HG02870 (cell line): ENCODE results near the gene RTEL1.

ENCODE experiments used
- ATAC-seq: cut with Tn5 transposase; IDR thresholded peaks from one replicate; pipeline ENCODE4 v1.9.1; 2021; ENCODE audit warnings: mild to moderate bottlenecking, moderate library complexity; ENCODE audit not compliant: unreplicated experiment

The RTEL1 gene

DNA sequence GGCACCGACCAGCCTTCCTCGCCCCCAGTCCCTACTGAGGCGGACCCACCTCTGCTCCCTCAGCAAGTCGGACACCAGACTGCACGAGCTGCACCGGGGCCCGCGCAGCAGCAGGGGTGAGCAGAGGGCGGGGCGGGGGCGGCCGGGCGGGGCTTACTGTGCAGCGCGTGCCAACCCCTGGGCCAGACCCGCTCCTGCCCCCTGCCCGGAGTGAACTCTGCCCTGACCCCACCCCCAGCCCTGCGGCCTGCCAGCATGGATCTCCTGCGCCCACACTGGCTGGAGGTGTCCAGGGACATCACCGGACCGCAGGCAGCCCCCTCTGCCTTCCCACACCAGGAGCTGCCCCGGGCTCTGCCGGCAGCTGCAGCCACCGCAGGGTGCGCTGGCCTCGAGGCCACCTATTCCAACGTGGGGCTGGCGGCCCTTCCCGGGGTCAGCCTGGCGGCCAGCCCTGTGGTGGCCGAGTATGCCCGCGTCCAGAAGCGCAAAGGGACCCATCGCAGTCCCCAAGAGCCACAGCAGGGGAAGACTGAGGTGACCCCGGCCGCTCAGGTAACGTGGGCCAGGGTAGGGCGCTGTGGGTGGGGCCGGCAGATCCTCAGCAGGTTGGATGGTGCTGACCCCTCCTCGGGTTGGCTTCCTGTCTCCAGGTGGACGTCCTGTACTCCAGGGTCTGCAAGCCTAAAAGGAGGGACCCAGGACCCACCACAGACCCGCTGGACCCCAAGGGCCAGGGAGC lies 80.0 kb downstream of the RTEL1 start:
- ATAC-seq, result no peak

DNA sequence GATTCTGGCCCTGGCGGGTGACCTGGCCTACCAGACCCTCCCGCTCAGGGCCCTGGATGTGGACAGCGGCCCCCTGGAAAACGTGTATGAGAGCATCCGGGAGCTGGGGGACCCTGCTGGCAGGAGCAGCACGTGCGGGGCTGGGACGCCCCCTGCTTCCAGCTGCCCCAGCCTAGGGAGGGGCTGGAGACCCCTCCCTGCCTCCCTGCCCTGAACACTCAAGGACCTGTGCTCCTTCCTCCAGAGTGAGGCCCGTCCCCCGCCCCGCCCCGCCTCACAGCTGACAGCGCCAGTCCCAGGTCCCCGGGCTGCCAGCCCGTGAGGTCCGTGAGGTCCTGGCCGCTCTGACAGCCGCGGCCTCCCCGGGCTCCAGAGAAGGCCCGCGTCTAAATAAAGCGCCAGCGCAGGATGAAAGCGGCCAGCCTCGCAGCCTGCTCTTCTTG lies 80.6 kb downstream of the RTEL1 start:
- no peak for ATAC-seq

DNA sequence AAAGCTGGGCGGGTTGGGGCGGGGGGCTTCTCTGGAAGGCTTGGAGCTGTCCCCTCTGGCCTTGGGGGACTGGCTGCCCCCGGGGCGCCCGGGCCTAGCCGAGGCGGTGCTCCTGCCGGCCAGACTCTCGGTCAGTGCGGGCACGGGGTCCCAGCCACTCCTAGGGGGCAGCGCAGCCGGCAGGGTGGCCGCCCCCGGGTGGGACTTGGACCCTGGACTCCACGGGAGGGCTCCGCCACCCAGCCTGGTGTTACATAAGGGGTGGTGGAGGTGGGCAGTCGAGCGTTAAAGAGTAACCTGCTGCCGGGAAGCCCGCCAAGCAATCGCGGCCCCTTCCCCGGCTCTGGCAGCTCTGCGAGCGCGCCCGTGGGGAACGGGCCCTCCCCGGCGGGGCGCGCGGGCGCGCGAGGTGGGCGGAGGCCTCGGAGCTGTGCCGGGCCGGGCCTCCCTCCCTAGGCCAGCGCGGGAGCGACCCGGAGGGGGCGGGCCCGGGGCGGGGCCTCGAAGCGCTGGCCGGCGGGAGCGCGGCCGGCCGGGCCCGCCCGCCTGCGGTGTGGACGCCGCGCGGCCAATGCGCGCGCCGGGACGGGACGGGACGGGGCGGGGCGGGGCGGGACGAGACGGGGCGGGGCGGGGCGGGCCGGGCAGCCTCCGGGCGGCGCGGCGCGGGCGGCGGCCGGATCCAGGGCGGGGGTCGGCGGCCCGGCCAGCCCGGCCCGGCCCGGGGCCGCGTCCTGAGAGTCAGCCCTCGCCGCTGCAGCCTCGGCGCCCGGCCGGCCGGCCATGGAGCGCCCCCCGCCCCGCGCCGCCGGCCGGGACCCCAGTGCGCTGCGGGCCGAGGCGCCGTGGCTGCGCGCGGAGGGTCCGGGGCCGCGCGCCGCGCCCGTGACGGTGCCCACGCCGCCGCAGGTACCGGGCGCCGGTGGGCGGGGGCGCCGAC lies 81.3 kb downstream of the RTEL1 start, which contains the start of gene SLC2A4RG:
SLC2A4RG (plus strand) TSS at position 647 of the 940 bp plus-strand sequence; CDS start at position 784, 137 bp downstream.
- ATAC-seq, result peak; percentile 40

DNA sequence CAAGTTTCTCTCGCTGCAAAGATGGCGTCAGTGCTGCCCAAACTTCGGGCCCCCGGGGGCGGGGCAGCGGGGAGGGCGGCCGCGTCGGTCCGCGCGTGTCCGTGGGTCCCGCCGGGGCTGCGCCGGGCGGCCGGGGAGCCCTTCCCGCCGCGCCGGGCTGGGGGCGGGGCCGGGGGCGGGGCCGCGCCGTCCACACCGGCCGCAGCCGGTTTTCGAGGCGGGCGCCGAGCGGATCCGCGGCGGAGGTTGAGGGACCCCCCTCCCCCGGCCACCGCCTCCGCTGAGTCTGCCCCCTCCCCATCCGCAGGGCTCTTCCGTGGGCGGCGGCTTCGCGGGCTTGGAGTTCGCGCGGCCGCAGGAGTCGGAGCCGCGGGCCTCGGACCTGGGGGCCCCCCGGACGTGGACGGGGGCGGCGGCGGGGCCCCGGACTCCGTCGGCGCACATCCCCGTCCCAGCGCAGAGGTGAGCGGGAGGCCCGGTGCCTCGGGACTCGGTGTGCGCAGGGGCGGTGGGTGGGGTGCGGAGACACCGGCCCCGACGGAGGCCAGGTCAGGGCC lies 82.0 kb downstream of the RTEL1 start:
- peak; percentile 11 for ATAC-seq

DNA sequence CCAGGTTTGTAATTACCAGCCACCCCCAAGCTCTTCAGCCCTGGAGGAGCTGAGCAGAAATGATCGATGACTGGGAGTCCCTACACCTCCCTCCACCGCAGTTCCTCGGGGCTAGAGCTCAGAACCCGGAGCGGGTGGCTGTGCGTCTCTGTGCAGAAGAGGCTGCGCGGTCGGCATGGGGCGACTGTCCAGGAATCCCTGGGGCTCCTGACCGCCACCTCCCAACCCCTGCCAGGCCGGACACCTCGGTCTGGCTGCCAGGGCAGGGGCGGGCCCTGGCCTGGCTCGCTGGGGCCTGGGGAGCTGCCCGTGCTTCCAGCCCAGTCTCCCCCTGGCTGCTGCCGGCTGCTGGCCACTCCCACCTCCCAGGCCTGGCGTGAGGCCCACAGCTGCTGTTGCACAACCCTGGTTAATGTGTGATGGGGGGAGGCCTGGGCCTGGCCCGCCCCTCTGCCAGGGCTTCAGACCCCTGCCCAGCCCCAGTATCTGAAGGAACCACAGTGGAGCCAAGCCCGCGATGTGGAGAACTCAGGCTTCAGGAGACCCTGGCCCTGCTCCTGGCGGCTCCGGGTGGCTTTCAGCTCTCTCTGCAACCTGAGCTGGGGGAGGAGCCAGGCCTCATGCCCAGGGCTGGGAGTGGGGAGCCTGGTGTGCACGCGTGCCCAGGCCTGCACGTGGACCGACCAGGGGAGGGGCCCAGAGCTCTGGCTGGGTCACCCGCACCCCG lies 82.7 kb downstream of the RTEL1 start:
- ATAC-seq, result no peak

DNA sequence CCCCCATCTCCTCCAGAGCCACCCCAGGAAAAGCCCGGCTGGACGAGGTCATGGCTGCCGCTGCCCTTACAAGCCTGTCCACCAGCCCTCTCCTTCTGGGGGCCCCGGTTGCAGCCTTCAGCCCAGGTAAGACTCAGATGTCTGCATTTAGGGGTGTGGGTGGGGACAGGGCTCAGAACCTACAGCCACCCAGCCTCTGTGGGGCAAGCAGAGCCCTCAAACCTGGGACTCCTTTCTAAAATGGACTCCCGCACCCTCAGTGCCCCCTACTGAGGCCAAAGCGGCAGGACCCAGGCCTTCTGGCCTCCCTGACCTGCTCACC lies 83.2 kb downstream of the RTEL1 start:
- ATAC-seq, result no peak

DNA sequence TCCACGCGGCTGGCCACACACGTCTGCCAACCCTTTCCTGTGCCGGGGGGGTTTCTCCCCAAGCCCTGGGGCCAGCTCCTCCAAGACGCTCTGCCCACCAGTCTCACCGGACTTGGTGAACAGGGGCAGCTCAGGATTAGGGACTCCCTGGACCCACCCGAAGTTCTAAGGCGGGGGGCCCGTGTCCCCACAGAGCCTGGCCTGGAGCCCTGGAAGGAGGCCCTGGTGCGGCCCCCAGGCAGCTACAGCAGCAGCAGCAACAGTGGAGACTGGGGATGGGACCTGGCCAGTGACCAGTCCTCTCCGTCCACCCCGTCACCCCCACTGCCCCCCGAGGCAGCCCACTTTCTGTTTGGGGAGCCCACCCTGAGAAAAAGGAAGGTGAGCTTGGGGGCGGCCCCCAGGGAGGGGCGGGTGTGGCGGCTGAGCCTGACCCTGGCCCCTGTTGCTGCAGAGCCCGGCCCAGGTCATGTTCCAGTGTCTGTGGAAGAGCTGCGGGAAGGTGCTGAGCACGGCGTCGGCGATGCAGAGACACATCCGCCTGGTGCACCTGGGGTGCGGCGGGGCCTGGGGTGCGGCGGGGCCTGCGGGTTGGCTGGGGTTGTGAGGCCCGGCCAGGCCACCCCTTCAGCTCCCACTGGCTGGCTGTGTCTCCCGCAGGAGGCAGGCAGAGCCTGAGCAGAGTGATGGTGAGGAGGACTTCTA lies 83.7 kb downstream of the RTEL1 start:
- ATAC-seq, result no peak

DNA sequence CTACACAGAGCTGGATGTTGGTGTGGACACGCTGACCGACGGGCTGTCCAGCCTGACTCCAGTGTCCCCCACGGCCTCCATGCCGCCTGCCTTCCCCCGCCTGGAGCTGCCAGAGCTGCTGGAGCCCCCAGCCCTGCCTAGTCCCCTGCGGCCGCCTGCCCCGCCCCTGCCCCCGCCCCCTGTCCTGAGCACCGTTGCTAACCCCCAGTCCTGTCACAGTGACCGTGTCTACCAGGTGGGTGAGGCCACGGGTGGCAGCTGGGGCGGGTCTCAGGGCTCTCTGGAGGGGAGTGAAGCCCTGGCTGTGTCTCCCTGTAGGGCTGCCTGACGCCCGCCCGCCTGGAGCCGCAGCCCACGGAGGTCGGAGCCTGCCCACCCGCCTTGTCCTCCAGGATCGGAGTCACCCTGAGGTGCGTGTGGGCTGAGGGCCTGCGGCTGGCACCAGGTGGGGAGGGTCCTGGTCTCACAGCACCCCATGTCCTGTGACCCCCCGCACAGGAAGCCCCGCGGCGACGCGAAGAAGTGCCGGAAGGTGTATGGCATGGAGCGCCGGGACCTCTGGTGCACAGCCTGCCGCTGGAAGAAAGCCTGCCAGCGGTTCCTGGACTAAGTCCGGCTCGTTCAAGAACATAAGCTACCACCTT lies 84.4 kb downstream of the RTEL1 start:
- no peak for ATAC-seq

DNA sequence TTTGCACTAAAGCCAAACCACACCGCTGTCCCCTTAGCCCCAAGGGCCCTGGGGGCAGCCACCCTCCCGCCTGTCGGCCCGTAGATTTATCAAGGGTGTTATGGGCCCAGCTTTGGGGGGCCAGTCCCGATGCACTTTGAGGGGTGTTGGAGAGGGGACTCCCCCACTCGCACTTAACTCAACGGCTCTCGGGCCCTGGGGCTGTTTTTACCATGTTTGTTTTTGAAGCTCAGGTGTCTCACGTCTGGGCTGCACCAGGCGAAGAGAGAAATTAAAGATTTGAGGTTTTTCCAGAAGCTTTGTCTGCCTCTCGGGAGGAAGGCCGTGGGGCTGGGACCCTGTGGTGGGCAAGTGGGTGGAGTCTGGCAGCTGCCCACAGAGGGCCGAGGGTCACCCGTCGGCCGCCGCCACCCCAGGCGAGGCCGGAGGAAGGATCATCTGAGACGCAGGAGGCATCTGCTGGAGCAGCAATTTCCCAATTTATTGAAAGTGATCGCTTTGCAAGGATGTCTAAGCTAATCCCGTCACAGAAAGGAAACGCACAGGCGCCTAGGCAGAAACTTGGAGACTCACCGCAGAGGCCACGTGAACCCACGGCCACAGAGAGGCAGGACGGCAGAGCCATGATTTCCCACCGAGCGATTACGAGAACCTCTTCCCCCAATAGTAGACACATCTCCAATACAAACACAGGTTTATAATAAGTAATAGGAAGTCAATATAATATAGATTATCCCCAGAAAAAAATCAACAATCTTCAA lies 85.3 kb downstream of the RTEL1 start:
- no peak for ATAC-seq

DNA sequence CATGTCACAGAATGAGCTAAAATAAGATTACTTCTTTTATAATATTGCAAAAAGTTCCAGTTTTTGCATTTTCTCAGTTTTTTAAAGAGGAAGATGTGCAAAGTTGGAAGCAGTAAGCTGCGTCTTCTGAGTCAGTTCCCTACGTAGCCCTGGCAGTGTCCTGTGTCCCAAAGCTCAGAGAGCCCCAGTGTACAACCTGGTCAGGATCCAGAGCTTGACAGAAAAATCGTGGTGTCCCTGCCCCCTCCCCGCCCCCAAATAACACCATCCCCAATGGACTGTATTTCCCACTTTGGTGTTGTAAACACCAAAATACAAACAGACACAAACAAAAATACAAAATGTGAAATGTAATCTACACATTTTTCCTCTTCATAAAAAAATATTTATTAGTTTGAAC lies 86.0 kb downstream of the RTEL1 start:
- ATAC-seq, result no peak

DNA sequence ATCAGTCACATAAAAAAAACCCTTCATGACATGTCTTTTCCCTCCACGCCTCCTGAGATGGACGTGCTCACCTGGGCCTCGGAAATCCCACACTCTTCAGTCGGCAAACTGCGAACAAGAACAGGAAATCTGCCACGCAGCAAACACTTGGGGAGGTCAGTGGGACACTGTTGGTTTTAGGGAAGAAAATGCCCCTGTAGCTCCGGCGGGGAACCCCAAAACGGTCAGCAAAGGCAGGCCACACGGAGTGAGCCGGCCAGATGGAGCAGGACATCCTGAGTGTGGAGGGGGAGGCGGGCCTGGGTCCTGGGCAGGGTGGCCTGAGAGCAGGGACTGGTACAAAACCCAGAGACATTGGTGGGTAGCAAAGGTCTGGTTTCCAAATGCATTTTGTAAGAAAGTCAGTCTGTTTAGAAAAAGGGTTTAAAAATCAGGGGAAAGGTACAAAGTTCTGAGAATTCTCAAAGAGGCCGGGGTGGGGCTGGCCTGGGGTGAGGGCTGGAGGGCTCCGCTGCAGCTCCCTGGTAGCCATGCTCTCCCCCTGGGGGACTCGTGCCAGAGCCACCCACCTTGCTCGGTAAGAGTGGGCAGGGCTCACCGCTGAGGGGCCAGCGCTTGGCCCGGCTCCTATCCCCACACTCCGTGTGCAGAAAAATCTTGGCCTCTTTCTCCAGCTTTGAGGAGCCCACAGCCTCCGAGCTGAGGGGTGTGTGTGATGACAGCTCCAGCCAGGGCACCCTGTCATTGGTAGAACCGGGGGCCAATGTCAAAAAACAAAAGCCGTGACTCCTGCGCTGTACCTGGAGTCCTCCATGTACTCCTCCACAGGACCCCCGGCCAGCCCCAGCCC lies 86.7 kb downstream of the RTEL1 start:
- no peak for ATAC-seq

DNA sequence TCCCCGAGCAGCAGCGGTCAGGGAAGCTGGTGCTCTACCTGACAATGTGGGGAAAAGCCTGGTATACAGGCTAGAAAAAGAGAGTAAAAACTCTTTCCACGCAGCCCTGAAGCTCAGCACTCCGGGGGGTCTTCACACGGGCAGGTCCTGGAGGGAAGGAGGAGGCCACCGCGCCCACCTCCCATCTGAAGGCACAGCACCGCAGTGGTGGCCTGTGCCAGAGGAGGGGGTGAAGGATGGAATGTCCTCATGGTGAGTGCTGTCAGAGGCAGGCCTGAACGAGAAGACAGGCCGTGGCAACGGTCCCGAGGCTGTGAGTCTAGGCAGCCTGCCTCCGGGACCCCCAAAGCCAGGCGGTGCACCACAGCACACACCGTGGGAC lies 87.3 kb downstream of the RTEL1 start:
- ATAC-seq, result no peak
